HG02885 (cell line): ENCODE measurements around the gene MISP.

Experiments used
- ATAC-seq: cut with Tn5 transposase; IDR thresholded peaks from one replicate; pipeline ENCODE4 v1.9.1; 2021; ENCODE audit warnings: mild to moderate bottlenecking; ENCODE audit not compliant: unreplicated experiment, poor library complexity

Gene MISP

GRCh38 chr19:805600-806550 is 55.0 kb downstream of the MISP start:
- ATAC-seq, result no peak

GRCh38 chr19:806815-807421 is 56.0 kb downstream of the MISP start:
- ATAC-seq, result no peak

GRCh38 chr19:807627-808422 is 56.9 kb downstream of the MISP start:
- no peak for ATAC-seq

DNA sequence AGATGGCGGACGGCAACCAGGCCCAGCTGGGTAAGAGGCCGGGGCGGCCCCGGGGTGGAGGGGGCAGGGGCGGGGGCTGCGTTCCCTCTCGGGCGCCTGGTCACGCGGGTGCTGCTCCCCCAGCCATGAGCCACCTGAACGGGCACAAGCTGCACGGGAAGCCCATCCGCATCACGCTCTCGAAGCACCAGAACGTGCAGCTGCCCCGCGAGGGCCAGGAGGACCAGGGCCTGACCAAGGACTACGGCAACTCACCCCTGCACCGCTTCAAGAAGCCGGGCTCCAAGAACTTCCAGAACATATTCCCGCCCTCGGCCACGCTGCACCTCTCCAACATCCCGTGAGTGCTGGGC is 57.5 kb downstream of the MISP start:
- no peak for ATAC-seq

DNA sequence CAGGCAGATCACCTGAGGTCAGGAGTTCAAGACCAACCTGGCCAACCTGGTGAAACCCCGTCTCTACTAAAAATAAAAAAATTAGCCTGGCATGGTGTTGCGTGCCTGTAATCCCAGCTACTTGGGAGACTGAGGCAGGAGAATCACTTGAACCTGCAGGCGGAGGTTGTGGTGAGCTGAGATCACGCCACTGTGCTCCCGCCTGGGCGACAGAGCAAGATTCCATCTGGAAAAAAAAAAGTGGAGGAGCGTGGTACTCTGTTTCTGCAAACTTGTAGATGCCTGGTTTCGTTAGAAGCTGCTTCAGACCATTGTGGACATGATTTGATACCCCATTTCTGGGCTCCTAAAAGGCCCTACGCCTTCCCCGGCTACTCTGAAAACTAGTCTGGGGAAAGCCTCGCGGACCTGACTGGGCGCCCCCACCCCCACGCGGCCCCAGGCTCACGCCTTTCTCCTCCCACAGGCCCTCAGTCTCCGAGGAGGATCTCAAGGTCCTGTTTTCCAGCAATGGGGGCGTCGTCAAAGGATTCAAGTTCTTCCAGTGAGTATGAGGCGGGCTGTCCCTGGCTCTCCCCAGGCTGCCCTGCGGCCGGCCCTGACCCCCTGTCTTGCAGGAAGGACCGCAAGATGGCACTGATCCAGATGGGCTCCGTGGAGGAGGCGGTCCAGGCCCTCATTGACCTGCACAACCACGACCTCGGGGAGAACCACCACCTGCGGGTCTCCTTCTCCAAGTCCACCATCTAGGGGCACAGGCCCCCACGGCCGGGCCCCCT is 59.4 kb downstream of the MISP start:
- ATAC-seq, result no peak

DNA sequence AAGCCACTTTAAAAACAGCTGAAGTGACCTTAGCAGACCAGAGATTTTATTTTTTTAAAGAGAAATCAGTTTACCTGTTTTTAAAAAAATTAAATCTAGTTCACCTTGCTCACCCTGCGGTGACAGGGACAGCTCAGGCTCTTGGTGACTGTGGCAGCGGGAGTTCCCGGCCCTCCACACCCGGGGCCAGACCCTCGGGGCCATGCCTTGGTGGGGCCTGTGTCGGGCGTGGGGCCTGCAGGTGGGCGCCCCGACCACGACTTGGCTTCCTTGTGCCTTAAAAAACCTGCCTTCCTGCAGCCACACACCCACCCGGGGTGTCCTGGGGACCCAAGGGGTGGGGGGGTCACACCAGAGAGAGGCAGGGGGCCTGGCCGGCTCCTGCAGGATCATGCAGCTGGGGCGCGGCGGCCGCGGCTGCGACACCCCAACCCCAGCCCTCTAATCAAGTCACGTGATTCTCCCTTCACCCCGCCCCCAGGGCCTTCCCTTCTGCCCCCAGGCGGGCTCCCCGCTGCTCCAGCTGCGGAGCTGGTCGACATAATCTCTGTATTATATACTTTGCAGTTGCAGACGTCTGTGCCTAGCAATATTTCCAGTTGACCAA is 60.1 kb downstream of the MISP start:
- no peak for ATAC-seq

DNA sequence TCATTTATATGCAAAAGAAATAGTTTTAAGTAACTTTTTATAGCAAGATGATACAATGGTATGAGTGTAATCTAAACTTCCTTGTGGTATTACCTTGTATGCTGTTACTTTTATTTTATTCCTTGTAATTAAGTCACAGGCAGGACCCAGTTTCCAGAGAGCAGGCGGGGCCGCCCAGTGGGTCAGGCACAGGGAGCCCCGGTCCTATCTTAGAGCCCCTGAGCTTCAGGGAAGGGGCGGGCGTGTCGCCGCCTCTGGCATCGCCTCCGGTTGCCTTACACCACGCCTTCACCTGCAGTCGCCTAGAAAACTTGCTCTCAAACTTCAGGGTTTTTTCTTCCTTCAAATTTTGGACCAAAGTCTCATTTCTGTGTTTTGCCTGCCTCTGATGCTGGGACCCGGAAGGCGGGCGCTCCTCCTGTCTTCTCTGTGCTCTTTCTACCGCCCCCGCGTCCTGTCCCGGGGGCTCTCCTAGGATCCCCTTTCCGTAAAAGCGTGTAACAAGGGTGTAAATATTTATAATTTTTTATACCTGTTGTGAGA is 60.7 kb downstream of the MISP start:
- ATAC-seq, result no peak

DNA sequence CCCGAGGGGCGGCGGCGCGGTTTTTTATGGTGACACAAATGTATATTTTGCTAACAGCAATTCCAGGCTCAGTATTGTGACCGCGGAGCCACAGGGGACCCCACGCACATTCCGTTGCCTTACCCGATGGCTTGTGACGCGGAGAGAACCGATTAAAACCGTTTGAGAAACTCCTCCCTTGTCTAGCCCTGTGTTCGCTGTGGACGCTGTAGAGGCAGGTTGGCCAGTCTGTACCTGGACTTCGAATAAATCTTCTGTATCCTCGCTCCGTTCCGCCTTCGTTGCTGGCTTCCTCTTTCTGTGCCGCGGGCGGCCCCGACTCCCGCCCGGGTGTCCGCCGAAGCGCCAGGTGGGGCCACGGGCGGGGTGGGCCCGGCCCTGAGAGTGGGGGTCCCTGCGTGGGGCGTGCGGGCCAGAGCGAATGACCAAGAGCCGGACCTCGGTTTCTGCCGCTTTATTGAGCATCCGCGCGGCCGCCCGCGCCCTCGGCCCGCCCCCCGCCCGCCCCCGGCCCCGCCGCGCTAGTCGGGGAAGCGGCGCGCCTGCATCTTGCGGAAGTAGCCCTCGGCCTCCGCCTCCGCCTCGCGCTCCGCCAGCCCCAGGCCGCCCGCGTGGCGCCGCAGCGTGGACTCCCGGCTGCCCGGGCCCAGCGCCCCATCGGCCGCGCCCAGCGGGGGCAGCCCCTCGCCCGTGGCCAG is 61.3 kb downstream of the MISP start:
- no peak for ATAC-seq

DNA sequence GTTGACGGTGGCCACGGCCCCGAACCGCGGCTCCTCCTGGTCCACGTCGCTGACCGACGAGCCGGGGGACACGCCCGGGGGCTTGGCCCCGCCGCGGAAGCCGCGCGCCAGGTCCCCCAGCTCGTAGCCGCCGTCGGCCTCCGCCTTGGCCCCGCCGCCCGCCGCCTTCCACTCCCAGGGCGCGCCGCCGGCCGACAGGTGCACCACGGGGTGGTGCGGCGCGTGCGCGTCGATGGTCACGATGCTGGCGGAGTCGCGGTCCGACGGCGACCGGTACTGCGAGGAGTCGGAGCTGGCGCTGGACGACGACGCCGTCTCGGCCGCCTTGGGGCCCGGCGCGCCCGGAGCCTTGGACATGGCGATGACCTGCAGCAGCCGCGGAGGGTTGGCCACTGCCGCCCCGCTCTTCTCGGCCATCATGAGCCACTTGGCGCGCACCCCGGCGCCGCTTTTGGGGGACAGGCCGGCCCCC is 61.9 kb downstream of the MISP start:
- ATAC-seq, result no peak

- no peak for ATAC-seq
Observed at GRCh38 chr19:813219-814151, 62.6 kb downstream of the MISP start.
